Smooth muscle cell (in vitro differentiated cells): ENCODE data around the gene DCTN3. TPM values are rescaled to one million over a fixed set of nuclear protein-coding genes. Genes with fewer than 3 reads are reported as not detected.

ENCODE experiments used
- DNase-seq: peaks from one replicate; lab custom pipeline; 2025; ENCODE audit not compliant: unreplicated experiment; lab: John Stamatoyannopoulos, UW
- H2AFZ ChIP-seq: fragments of 200-600 bp; sonication (generic); 2 replicates; pipeline ENCODE4 v1.6.0; 2016; ENCODE audit warnings: antibody characterized with exemption, low read depth, mild to moderate bottlenecking
- H3F3A ChIP-seq: fragments of 200-600 bp; sonication (generic); 2 replicates; pipeline ENCODE4 v1.6.0; 2017; ENCODE audit warnings: antibody characterized with exemption, low read depth
- H3K27ac ChIP-seq: fragments of 200-600 bp; sonication (generic); 2 replicates; pipeline ENCODE4 v1.5.1; 2016; ENCODE audit warnings: low read depth, mild to moderate bottlenecking
- H3K27me3 ChIP-seq: fragments of 200-600 bp; sonication (generic); 2 replicates; pipeline ENCODE4 v1.6.1; 2016; ENCODE audit warnings: low read depth, mild to moderate bottlenecking
- H3K36me3 ChIP-seq: fragments of 200-600 bp; sonication (generic); 2 replicates; pipeline ENCODE4 v1.5.1; 2016; ENCODE audit warnings: low read depth
- H3K4me1 ChIP-seq: fragments of 200-600 bp; sonication (generic); 2 replicates; pipeline ENCODE4 v1.5.1; 2016; ENCODE audit warnings: low read depth
- H3K4me2 ChIP-seq: fragments of 200-600 bp; sonication (generic); 2 replicates; pipeline ENCODE4 v1.6.0; 2016; ENCODE audit warnings: mild to moderate bottlenecking
- H3K4me3 ChIP-seq: fragments of 200-600 bp; sonication (generic); 2 replicates; pipeline ENCODE4 v1.5.1; 2016; ENCODE audit warnings: mild to moderate bottlenecking
- H3K79me2 ChIP-seq: fragments of 200-600 bp; sonication (generic); 2 replicates; pipeline ENCODE4 v1.6.0; 2016; ENCODE audit warnings: low read depth, mild to moderate bottlenecking
- H3K9ac ChIP-seq: fragments of 200-600 bp; sonication (generic); 2 replicates; pipeline ENCODE4 v1.6.0; 2016; ENCODE audit warnings: low read depth
- H3K9me3 ChIP-seq: fragments of 200-600 bp; sonication (generic); replicated peaks from 2 replicates; pipeline ENCODE4 v1.5.1; 2016; ENCODE audit warnings: low read depth
- H4K20me1 ChIP-seq: fragments of 200-600 bp; sonication (generic); 2 replicates; pipeline ENCODE4 v1.6.0; 2016; ENCODE audit warnings: low read depth
- CTCF ChIP-seq: fragments of 200-600 bp; sonication (generic); IDR thresholded peaks from 2 replicates; pipeline ENCODE4 v1.5.1; 2017; ENCODE audit warnings: borderline replicate concordance, mild to moderate bottlenecking, antibody characterized with exemption; ENCODE audit not compliant: insufficient read depth, poor library complexity, severe bottlenecking
- WGBS: methylation state at CpG from one replicate; pipeline ENCODE4 v1.1.7; 2016; ENCODE audit warnings: low lambda C conversion rate; 5-methylcytosine and 5-hydroxymethylcytosine counted together
- polyA plus RNA-seq: library from polyadenylated mRNA; unstranded; fragments of >200 nt; fragmentation: Nextera tagmentation; extraction: Ambion mirVana; gene quantifications from 2 replicates; pipeline ENCODE4 v1.2.1, GENCODE V29; 2016
- total RNA-seq: library from RNA; depleted of rRNA; stranded (reverse); fragments of >200 nt; gene quantifications from 2 replicates; pipeline ENCODE4 v1.2.3, GENCODE V29; 2014

Gene DCTN3
- total and polyA plus RNA-seq, 2 experiments from 2014 or later: 87.6 to 142 TPM

- Histone ChIP-seq H3F3A (no peaks in the 10 kb centered on the region), H3K4me3 (no peak overlapping the region), H3K79me2 (peaks cover 10% of the 10 kb centered on the region), H3K9me3 (no peaks in the 10 kb centered on the region), H3K9ac (no peak overlapping the region), H3K4me2 (no peak overlapping the region), H3K27me3 (peaks cover 17% of the 10 kb centered on the region), H3K36me3 (no peaks in the 10 kb centered on the region), H3K27ac (no peak overlapping the region), H4K20me1 (no peaks in the 10 kb centered on the region), H2AFZ (no peak overlapping the region), H3K4me1 (peaks cover 29% of the 10 kb centered on the region)
- no peak for TF ChIP-seq CTCF
- no peak for DNase-seq
- WGBS: 96% methylated on average over 14 of the region's 14 CpGs
Measured at GRCh38 chr9:34635556-34635955, 15.3 kb upstream of the DCTN3 start.

- H3K9ac ChIP-seq: no peak overlapping the region
- no peak overlapping the region for H3K27ac ChIP-seq
- DNase-seq: no peak
- H3K9me3 ChIP-seq: no peaks in the 10 kb centered on the region
- WGBS: 93% methylated on average over 3 of the region's 3 CpGs
- no peaks in the 10 kb centered on the region for H3K36me3 ChIP-seq
- no peaks in the 10 kb centered on the region for H4K20me1 ChIP-seq
- no peak overlapping the region for H3K4me3 ChIP-seq
- H3K4me1 ChIP-seq: peaks cover 31% of the 10 kb centered on the region
- no peak overlapping the region for H2AFZ ChIP-seq
- no peak for TF ChIP-seq CTCF
- H3K79me2 ChIP-seq: peaks cover 10% of the 10 kb centered on the region
- H3K4me2 ChIP-seq: no peak overlapping the region
- H3F3A ChIP-seq: no peaks in the 10 kb centered on the region
- H3K27me3 ChIP-seq: peaks cover 26% of the 10 kb centered on the region
Measured at GRCh38 chr9:34634551-34635248, 14.4 kb upstream of the DCTN3 start.

- Histone ChIP-seq H3K79me2 (peaks cover 10% of the 10 kb centered on the region), H3K9ac (no peak overlapping the region), H3K36me3 (no peaks in the 10 kb centered on the region), H3K4me2 (no peak overlapping the region), H3F3A (no peaks in the 10 kb centered on the region), H3K9me3 (no peaks in the 10 kb centered on the region), H4K20me1 (no peaks in the 10 kb centered on the region), H3K4me3 (no peak overlapping the region), H3K27ac (no peak overlapping the region), H3K27me3 (peaks cover 33% of the 10 kb centered on the region), H3K4me1 (peaks cover 37% of the 10 kb centered on the region), H2AFZ (no peak overlapping the region)
- no peak for DNase-seq
- 34% methylated on average over 3 of the region's 3 CpGs for WGBS
- TF ChIP-seq CTCF: peak; percentile 83
Measured at GRCh38 chr9:34633851-34634550, 13.7 kb upstream of the DCTN3 start.
